SH-SY5Y (cell line): Measurements from ENCODE around the gene OXLD1.

Experiments
- GATA2 ChIP-seq: IDR thresholded peaks from 2 replicates; pipeline ENCODE4 v1.6.1; 2011; ENCODE audit warnings: mild to moderate bottlenecking, low read depth, low read length
- GATA3 ChIP-seq: IDR thresholded peaks from 2 replicates; pipeline ENCODE4 v1.6.1; 2011; ENCODE audit warnings: low read depth, mild to moderate bottlenecking, low read length, moderate library complexity

DNA sequence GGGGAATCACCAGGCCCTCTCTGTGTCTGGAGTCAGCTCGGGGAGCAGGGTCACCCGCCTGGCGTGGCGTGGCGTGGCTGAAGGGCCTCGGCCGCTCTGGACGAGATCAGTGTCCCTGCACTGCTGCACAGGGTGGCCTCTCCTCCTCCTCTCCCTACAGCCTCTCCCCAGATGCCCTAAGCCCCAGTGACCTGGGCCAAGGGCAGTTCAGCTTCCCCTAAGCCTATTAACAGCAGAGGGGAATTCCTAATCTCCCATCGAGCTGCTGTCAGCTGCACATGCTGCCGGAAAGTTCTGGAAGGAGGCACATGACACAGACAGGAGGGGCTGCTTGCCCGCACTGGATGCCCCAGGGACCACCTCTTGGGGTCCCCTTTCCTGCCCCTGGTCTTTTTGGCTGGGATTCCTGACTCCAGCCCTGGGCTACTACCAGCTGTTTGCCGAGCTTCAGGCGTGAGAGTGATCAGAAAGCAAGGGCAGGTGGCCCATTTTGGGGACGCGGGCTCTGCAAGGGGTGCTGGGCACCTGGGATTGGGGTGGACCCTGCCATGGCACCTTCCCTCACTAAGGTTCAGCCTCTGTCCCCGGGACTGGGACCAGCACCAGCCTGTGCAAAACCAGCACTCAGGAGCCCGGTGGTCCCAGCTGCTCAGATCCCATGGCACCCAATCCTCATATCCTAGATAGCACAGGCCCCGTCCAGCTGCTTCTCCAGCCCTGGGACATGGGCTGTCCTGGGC is 10.9 kb downstream of the OXLD1 start:
- TF ChIP-seq GATA3 (no peak), GATA2 (no peak)
